Measurements from ENCODE around the gene BPIFA1. TPM values are rescaled to one million over a fixed set of nuclear protein-coding genes. Genes with fewer than 3 reads are reported as not detected.

The BPIFA1 gene
- total and polyA plus RNA-seq, 8 donors = not detected

DNA sequence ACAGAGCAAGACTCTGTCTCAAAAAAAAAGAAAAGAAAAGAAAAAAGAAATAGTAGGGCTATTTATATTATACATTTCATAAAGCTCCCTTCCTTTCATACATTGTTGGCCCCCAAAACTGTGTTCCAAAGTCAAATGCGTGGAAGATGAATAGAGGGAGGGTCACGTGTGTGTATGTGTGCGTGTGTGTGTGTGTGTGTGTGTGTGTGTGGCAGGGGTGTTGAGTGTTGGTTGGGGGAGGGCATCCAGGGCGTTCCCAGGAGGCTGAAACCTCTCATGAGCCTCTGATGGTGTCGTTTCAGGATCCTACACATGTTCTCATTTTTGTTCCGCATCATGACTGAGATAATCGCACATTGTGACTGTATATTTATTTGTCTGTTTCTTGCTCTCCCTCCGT lies 39.4 kb downstream of the BPIFA1 start:
- WGBS, 2 donors = 74 to 79% methylated on average over 8 of the region's 8 CpGs
- FAIRE-seq (no peak), DNase-seq (no peak), ATAC-seq (no peak)
- Histone ChIP-seq H3K9me3 (no peaks in the 10 kb centered on the region), H3K4me1 (no peaks in the 10 kb centered on the region), H3K27ac (no peak overlapping the region), H3K4me3 (no peak overlapping the region), H3K36me3 (no peaks in the 10 kb centered on the region), H3K27me3 (no peaks in the 10 kb centered on the region)
- TF ChIP-seq, protein P1, sequence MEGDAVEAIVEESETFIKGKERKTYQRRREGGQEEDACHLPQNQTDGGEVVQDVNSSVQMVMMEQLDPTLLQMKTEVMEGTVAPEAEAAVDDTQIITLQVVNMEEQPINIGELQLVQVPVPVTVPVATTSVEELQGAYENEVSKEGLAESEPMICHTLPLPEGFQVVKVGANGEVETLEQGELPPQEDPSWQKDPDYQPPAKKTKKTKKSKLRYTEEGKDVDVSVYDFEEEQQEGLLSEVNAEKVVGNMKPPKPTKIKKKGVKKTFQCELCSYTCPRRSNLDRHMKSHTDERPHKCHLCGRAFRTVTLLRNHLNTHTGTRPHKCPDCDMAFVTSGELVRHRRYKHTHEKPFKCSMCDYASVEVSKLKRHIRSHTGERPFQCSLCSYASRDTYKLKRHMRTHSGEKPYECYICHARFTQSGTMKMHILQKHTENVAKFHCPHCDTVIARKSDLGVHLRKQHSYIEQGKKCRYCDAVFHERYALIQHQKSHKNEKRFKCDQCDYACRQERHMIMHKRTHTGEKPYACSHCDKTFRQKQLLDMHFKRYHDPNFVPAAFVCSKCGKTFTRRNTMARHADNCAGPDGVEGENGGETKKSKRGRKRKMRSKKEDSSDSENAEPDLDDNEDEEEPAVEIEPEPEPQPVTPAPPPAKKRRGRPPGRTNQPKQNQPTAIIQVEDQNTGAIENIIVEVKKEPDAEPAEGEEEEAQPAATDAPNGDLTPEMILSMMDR (IDR thresholded peaks at IDR 0.05) = no peak
- intact Hi-C loops (cut with DNase I) = no loop called here

DNA sequence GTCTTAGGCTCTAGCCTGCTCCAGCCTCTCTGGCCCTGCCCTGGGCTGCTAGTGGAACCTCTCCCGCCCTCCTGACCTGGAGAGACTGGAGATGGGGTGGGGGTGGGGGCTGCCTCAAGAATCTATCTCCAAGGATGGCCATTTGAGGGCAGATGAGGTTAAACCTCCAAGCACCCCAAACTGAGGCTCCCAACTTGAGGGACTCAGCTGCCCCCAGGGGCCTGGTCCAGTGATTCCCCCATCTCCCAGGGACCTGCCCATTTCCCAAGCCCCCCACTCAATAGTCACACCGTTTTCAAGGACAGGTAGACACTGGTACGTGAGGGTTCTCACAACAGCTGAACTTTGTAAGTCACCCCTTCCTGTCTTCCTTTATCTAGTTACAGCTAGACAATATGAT lies 40.1 kb downstream of the BPIFA1 start:
- no peaks in the 10 kb centered on the region for H3K9me3 ChIP-seq
- no peak overlapping the region for H3K4me3 ChIP-seq
- no peak overlapping the region for H3K27ac ChIP-seq
- no peaks in the 10 kb centered on the region for H3K4me1 ChIP-seq
- DNase-seq = no peak
- TF ChIP-seq, protein P1 (IDR thresholded peaks at IDR 0.05) = no peak
- no peaks in the 10 kb centered on the region for H3K27me3 ChIP-seq
- FAIRE-seq = no peak
- no peak for ATAC-seq
- WGBS, 2 donors = 52 to 56% methylated on average over 3 of the region's 3 CpGs
- intact Hi-C loops (cut with DNase I) = no loop called here
- no peaks in the 10 kb centered on the region for H3K36me3 ChIP-seq

DNA sequence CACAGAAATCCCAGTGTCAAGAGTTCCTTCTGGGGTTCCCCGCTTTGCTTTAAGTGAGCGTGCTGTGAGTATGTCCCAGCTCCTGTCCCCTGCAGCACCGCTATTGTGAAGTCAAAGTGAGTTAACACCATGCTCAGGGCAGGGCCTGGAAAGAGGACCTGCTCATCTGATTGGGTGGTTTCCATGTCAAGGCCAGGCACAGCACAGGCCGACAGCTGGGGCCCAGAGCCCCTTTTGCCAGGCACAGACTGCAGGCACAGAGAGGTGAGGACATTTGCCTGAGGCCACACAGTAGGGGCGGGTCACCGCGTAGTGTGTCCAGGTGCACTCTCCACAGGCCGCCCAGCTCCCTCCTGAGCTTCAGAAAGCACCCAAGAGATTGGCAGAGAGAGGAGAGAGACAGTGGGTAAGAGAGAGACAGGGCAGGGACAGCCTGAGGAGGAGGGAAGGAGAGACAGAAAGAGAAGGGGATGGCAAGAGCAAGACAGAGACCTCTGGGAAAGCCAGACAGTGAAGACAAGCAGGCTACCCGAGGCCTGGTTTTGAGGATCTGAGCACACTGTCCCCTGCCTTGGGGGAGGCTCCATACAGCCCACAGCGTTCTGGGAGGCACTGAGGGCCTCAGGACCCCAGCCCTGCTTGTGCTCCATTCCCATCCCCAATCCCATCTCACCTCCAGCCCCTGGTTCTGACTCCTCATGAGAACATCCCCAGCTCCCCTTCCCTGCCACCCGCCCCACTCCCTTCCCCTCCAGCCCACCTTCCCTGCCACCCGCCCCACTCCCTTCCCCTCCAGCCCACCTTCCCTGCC lies 40.7 kb downstream of the BPIFA1 start:
- DNase-seq (no peak), FAIRE-seq (no peak), ATAC-seq (no peak)
- WGBS, 2 donors = 72% methylated on average over 10 to 12 of the region's 12 CpGs
- H3K4me3 ChIP-seq = no peak overlapping the region
- H3K36me3 ChIP-seq = no peaks in the 10 kb centered on the region
- TF ChIP-seq, protein P1 (IDR thresholded peaks at IDR 0.05) = no peak
- intact Hi-C loops (cut with DNase I) = no loop called here
- H3K4me1 ChIP-seq = no peaks in the 10 kb centered on the region
- H3K27ac ChIP-seq = no peak overlapping the region
- H3K9me3 ChIP-seq = no peaks in the 10 kb centered on the region
- no peaks in the 10 kb centered on the region for H3K27me3 ChIP-seq

DNA sequence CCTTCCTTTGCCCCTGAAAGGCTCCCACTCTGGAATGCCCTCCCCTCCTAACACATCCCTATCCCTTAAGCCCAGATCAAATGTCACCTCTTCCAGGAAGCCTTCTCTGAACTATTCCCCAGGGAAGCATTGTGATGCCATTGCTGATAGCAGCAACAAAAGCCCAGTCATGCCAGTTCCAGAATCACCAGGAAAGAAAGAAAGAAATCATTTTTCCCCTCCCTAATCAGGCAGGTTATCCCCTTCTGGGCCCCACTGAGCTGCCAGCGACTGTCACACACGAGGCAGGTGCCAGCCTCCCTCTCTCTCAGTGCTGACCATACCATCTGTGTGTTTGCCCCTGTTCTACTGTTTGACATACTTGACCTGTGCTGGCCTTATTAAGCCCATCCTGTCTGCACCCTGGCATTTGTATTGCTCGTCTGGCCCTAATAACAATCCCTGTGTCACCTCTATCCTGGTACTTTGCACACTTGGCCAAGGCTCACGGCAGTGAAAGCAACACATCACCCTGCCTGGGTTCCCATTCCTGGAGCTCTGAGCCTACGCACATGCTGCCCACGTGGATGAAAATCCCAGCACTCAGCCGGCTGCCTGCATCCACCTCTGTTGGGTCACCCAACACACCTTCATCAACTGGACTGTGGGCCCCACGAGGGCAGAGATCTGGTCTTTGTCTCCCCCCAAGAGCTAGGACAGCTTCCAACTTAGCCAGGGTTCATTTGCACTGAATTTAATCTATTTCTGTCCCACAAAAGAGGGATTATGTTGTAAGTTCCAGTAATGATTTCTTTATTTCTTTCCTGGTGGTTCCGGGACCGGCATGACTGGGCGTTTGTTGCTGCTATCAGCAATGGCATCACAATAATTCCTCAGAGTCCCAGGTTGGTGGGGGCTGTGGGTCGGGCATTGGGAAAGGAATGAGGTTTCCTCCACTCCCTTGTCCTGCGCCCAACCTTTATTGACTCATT lies 42.0 kb downstream of the BPIFA1 start:
- FAIRE-seq = no peak

More for the DNA sequence above, 42.0 kb downstream of the BPIFA1 start:
- TF ChIP-seq, protein P1 (IDR thresholded peaks at IDR 0.05) = no peak
- intact Hi-C loops (cut with DNase I) = no loop called here
- Histone ChIP-seq H3K27ac (peak overlapping the region; percentile 5 to 80 (median 62)), H3K27me3 (no peaks in the 10 kb centered on the region), H3K4me3 (no peak overlapping the region), H3K9me3 (no peaks in the 10 kb centered on the region), H3K4me1 (no peaks in the 10 kb centered on the region), H3K36me3 (no peaks in the 10 kb centered on the region)
- peak in 2 of 6 donors; percentile 49 to 61 for DNase-seq
- WGBS, 2 donors = 29 to 36% methylated on average over 13 of the region's 13 CpGs
- peak; percentile 67 to 86 (median 81) for ATAC-seq

Data from pancreas (tissue), 10 donors.